PC-9 (cell line): ENCODE measurements around the gene ASCL3. TPM values are rescaled to one million over a fixed set of nuclear protein-coding genes. Genes with fewer than 3 reads are reported as not detected.
"Not testable (repeated sequence)": the region's sequence is repeated elsewhere in the genome, so short reads cannot be mapped to it uniquely, and the experiment has no call there.

Experiments used
- BruUV-seq: library from RNA; stranded (reverse); fragments of 400-500 nt; replicated peaks from 2 replicates; lab custom pipeline; 2021; lab: Mats Ljungman, UMichigan
- CTCF ChIA-PET: fragments of 300-600 bp; sonication (Branson Sonifier 250); formaldehyde crosslinking; loops from one replicate; lab custom pipeline; 2022; ENCODE audit warnings: antibody characterized with exemption; lab: Charles Lee
- POLR2A ChIA-PET: fragments of 300-600 bp; sonication (Branson Sonifier 250); formaldehyde crosslinking; loops from one replicate; lab custom pipeline; 2022; ENCODE audit warnings: antibody characterized with exemption; ENCODE audit not compliant: unreplicated experiment; lab: Charles Lee
- DNase-seq, 2 experiments: peaks; one replicate each; pipeline versions ENCODE4 v3.0.0 to v3.0.0-alpha.2; 2015 to 2022; ENCODE audit warnings: mixed read lengths in 1 of 2
- H2AFZ ChIP-seq: fragments of 200-600 bp; sonication (generic); 2 replicates; pipeline ENCODE4 v1.8.1; 2017; ENCODE audit warnings: antibody characterized with exemption
- H3F3A ChIP-seq: fragments of 200-600 bp; sonication (generic); 2 replicates; pipeline ENCODE4 v1.8.1; 2017; ENCODE audit warnings: antibody characterized with exemption, mild to moderate bottlenecking, low read depth; ENCODE audit not compliant: insufficient read depth
- H3K27ac ChIP-seq: fragments of 200-600 bp; sonication (generic); 2 replicates; pipeline ENCODE4 v1.6.1; 2016; ENCODE audit warnings: mixed run types
- H3K27me3 ChIP-seq: fragments of 200-600 bp; sonication (generic); 2 replicates; pipeline ENCODE4 v1.6.1; 2016; ENCODE audit warnings: low read depth, mixed run types; ENCODE audit not compliant: insufficient read depth
- H3K36me3 ChIP-seq: fragments of 200-600 bp; sonication (generic); 2 replicates; pipeline ENCODE4 v1.6.1; 2016; ENCODE audit warnings: low read depth, mixed run types
- H3K4me1 ChIP-seq: fragments of 200-600 bp; sonication (generic); replicated peaks from 2 replicates; pipeline ENCODE4 v1.6.1; 2016; ENCODE audit warnings: mixed run types; ENCODE audit not compliant: insufficient read depth
- H3K4me2 ChIP-seq: fragments of 200-600 bp; sonication (generic); 2 replicates; pipeline ENCODE4 v1.6.1; 2017; ENCODE audit warnings: mixed run types
- H3K4me3 ChIP-seq: fragments of 200-600 bp; sonication (generic); 2 replicates; pipeline ENCODE4 v1.6.1; 2016; ENCODE audit warnings: mixed run types
- H3K79me2 ChIP-seq: fragments of 200-600 bp; sonication (generic); 2 replicates; pipeline ENCODE4 v1.6.1; 2017; ENCODE audit warnings: low read depth, mixed run types
- H3K9me2 ChIP-seq: fragments of 200-600 bp; sonication (generic); 2 replicates; pipeline ENCODE4 v1.8.1; 2017; ENCODE audit warnings: mild to moderate bottlenecking; ENCODE audit not compliant: insufficient read depth
- H3K9me3 ChIP-seq: fragments of 200-600 bp; sonication (generic); 2 replicates; pipeline ENCODE4 v1.8.1; 2016; ENCODE audit warnings: low read depth; ENCODE audit not compliant: insufficient read depth
- H4K20me1 ChIP-seq: fragments of 200-600 bp; sonication (generic); 2 replicates; pipeline ENCODE4 v1.8.1; 2017; ENCODE audit not compliant: insufficient read depth
- CTCF ChIP-seq: fragments of 200-600 bp; sonication (generic); conservative IDR thresholded peaks from 2 replicates; pipeline ENCODE4 v1.6.1; 2017; ENCODE audit warnings: mixed run types, antibody characterized with exemption, mild to moderate bottlenecking, moderate library complexity
- EZH2 ChIP-seq: fragments of 200-600 bp; sonication (generic); IDR thresholded peaks from 2 replicates; pipeline ENCODE4 v1.8.0; 2017; ENCODE audit warnings: antibody characterized with exemption, low read depth
- intact Hi-C: fragments of 100-400 bp; cut with micrococcal nuclease; formaldehyde crosslinking; loops from one replicate; pipeline ENCODE4 v1.10.0; 2022; ENCODE audit not compliant: unreplicated experiment
- total RNA-seq: library from RNA; stranded (reverse); gene quantifications from 2 replicates; pipeline ENCODE4 v1.2.3, GENCODE V29; 2021

ASCL3 gene
- total RNA-seq, 1 experiment from 2014 or later: not detected

DNA sequence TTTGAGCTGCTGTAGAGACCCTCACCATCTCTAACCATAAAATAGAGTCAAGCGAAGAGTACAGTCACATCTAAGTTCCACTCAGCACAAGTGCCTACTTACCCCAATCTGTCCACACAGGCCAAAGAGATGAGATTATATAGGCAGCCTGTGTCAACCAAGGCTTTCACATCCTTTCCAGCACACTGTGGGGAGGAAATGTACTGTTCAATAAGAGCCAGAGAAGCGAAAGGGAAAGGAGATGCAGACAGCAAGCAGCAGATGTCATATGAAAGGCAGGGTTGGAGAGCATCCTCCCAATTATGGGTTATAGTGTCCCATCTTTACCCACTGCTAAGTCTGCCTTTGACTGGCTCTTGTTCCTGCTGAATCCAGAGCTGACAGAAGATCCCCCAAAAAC is 44.6 kb upstream of the ASCL3 start:
- no peaks in the 10 kb centered on the region for H3K79me2 ChIP-seq
- intact Hi-C loops: no loop called here
- CTCF ChIA-PET: no interaction called here

GRCh38 chr11:8986772-8987171 is 44.0 kb upstream of the ASCL3 start:
- DNase-seq, H4K20me1 ChIP-seq, H2AFZ ChIP-seq, H3K9me3 ChIP-seq, H3K27me3 ChIP-seq, H3K79me2 ChIP-seq, intact Hi-C loops, H3K9me2 ChIP-seq, H3K4me3 ChIP-seq, BruUV-seq, H3K36me3 ChIP-seq, CTCF ChIA-PET, H3F3A ChIP-seq, H3K27ac ChIP-seq, H3K4me2 ChIP-seq, POLR2A ChIA-PET: not testable (repeated sequence)
- H3K4me1 ChIP-seq: peaks cover 11% of the 10 kb centered on the region; the same call in 1 of the 2 replicates

More for the DNA sequence above, 44.6 kb upstream of the ASCL3 start:
- POLR2A ChIA-PET: no interaction called here
- Histone ChIP-seq H3K4me1 (peaks cover 11% of the 10 kb centered on the region; the same call in 1 of the 2 replicates), H3K9me2 (no peaks in the 10 kb centered on the region), H3K36me3 (no peaks in the 10 kb centered on the region), H3K27ac (no peak overlapping the region), H4K20me1 (no peaks in the 10 kb centered on the region), H2AFZ (no peak overlapping the region), H3K4me3 (no peak overlapping the region), H3K27me3 (no peaks in the 10 kb centered on the region), H3K9me3 (no peaks in the 10 kb centered on the region), H3K4me2 (no peak overlapping the region), H3F3A (no peaks in the 10 kb centered on the region)
- no TSS peak for BruUV-seq
- TF ChIP-seq CTCF (no peak), EZH2 (no peak)
- DNase-seq: no peak

- BruUV-seq: no TSS peak
- no peaks in the 10 kb centered on the region for H4K20me1 ChIP-seq
- no peaks in the 10 kb centered on the region for H3K9me2 ChIP-seq
- no peaks in the 10 kb centered on the region for H3K27me3 ChIP-seq
- no peaks in the 10 kb centered on the region for H3K9me3 ChIP-seq
- no peak overlapping the region for H3K4me2 ChIP-seq
- intact Hi-C loops: no loop called here
- H3K4me1 ChIP-seq: peaks cover 11% of the 10 kb centered on the region; the same call in 1 of the 2 replicates
- H3F3A ChIP-seq: no peaks in the 10 kb centered on the region
- H3K27ac ChIP-seq: no peak overlapping the region
- TF ChIP-seq EZH2: no peak
- no peak for TF ChIP-seq CTCF
- H3K4me3 ChIP-seq: no peak overlapping the region
- ChIA-PET POLR2A (no interaction called here), CTCF (no interaction called here)
- no peaks in the 10 kb centered on the region for H3K79me2 ChIP-seq
- no peak overlapping the region for H2AFZ ChIP-seq
- H3K36me3 ChIP-seq: no peaks in the 10 kb centered on the region
- no peak for DNase-seq
Measured at GRCh38 chr11:8985462-8985861, 42.6 kb upstream of the ASCL3 start.

- Histone ChIP-seq H3K4me2 (no peak overlapping the region), H4K20me1 (no peaks in the 10 kb centered on the region), H3K4me3 (no peak overlapping the region), H3K4me1 (no peaks in the 10 kb centered on the region; the same call in 1 of the 2 replicates), H3K9me2 (no peaks in the 10 kb centered on the region), H3K27ac (no peak overlapping the region), H3K36me3 (no peaks in the 10 kb centered on the region), H3K9me3 (no peaks in the 10 kb centered on the region), H3K27me3 (no peaks in the 10 kb centered on the region), H3F3A (no peaks in the 10 kb centered on the region), H2AFZ (no peak overlapping the region), H3K79me2 (no peaks in the 10 kb centered on the region)
- TF ChIP-seq EZH2 (no peak), CTCF (no peak)
- no TSS peak for BruUV-seq
- intact Hi-C loops: no loop called here
- ChIA-PET POLR2A (no interaction called here), CTCF (no interaction called here)
- no peak for DNase-seq
Measured at GRCh38 chr11:8983552-8983951, 40.7 kb upstream of the ASCL3 start.
